Nephron (organoid): ENCODE data around the gene MMP10.
A peak's percentile ranks its signal among the peaks of the same experiment; 100 is the strongest.
"Not testable (repeated sequence)": the region's sequence is repeated elsewhere in the genome, so short reads cannot be mapped to it uniquely, and the experiment has no call there.

ENCODE experiments used
- H3K27ac Mint-ChIP-seq, 3 experiments: 2 replicates each; pipeline ENCODE4 v1.8.0; 2020; ENCODE audit warnings: mixed read lengths in 3 of 3, mild to moderate bottlenecking in 2 of 3, moderate library complexity in 1 of 3
- H3K27me3 Mint-ChIP-seq: 2 replicates; pipeline ENCODE4 v1.8.0; 2021; ENCODE audit warnings: low read depth, mild to moderate bottlenecking, moderate library complexity, mixed read lengths
- H3K36me3 Mint-ChIP-seq: 2 replicates; pipeline ENCODE4 v1.8.0; 2020; ENCODE audit warnings: low read depth, mixed read lengths
- H3K4me1 Mint-ChIP-seq: 2 replicates; pipeline ENCODE4 v1.8.0; 2020; ENCODE audit warnings: mixed read lengths
- H3K4me3 Mint-ChIP-seq, 3 experiments: 2 replicates each; pipeline ENCODE4 v1.8.0; 2020; ENCODE audit warnings: mild to moderate bottlenecking in 3 of 3, mixed read lengths in 3 of 3, moderate library complexity in 2 of 3
- H3K9me3 Mint-ChIP-seq: 2 replicates; pipeline ENCODE4 v1.8.0; 2020; ENCODE audit warnings: mixed read lengths
- TF ChIP-seq, protein P1 (sequence below), 3 experiments: fragments of 200-600 bp; sonication (generic); IDR thresholded peaks; one replicate each; pipeline ENCODE4 v1.5.0; 2021; ENCODE audit warnings: antibody characterized with exemption in 3 of 3; ENCODE audit not compliant: unreplicated experiment in 3 of 3

The MMP10 gene

DNA sequence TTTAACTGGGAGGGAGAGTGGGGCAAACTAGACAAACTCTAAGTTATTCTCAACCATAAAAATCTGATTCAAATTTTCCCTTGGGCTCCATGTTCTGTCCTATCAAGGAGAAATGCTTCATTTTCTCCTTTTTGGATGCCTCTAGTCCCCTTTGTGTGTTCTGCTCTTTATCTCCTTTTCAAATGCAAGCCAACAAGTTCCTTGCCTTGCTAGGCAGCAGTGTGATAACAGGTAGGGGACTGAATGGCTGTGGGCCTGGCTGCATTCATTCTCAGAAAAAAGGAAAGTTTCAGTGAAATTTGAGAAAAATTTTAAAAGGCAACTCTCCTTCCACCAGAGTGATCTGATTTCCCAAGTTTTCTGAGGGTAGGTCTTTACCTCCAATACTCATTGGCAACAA lies 28.8 kb downstream of the MMP10 start:
- no peaks in the 10 kb centered on the region for H3K4me1 Mint-ChIP-seq
- H3K36me3 Mint-ChIP-seq, result peaks cover 5% of the 10 kb centered on the region
- no peak overlapping the region for H3K4me3 Mint-ChIP-seq
- TF ChIP-seq, protein P1, sequence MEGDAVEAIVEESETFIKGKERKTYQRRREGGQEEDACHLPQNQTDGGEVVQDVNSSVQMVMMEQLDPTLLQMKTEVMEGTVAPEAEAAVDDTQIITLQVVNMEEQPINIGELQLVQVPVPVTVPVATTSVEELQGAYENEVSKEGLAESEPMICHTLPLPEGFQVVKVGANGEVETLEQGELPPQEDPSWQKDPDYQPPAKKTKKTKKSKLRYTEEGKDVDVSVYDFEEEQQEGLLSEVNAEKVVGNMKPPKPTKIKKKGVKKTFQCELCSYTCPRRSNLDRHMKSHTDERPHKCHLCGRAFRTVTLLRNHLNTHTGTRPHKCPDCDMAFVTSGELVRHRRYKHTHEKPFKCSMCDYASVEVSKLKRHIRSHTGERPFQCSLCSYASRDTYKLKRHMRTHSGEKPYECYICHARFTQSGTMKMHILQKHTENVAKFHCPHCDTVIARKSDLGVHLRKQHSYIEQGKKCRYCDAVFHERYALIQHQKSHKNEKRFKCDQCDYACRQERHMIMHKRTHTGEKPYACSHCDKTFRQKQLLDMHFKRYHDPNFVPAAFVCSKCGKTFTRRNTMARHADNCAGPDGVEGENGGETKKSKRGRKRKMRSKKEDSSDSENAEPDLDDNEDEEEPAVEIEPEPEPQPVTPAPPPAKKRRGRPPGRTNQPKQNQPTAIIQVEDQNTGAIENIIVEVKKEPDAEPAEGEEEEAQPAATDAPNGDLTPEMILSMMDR (IDR thresholded peaks at IDR 0.05; ENCODE audit: unreplicated experiment in 3 of 3), result no peak
- peaks cover 14% of the 10 kb centered on the region for H3K9me3 Mint-ChIP-seq
- no peak overlapping the region for H3K27ac Mint-ChIP-seq
- no peaks in the 10 kb centered on the region for H3K27me3 Mint-ChIP-seq

DNA sequence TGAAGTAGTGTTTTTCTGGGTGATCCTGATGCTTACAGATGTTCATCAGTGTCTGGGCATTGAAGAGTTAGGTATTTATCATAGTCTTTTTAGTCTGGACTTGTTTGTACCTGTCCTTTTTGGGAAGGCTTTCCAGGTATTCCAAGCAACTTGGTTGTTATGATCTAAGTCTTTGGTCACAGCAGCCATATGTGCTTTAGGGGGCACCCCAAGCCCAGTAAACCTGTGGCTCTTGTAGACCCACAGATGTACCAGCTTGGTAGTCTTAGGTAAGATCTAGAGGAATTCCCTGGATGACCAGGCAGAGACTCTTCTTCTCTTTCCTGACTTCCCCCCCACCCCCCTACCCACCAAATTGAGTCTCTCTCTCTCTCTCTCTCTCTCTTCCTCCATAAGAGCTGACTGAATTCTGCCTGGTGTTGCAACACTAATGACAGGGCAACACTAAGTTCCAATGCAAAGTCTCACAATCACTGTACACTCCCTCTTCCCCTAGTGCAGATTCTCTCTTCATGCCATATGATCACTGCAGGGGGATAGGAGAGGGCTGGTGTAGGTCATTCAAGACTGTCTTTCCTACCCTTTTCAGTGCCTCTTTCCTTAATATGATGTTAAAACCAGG lies 31.2 kb downstream of the MMP10 start:
- Mint-ChIP-seq H3K27me3 (no peaks in the 10 kb centered on the region), H3K4me1 (no peaks in the 10 kb centered on the region), H3K4me3 (no peak overlapping the region), H3K36me3 (peaks cover 5% of the 10 kb centered on the region), H3K9me3 (peaks cover 14% of the 10 kb centered on the region), H3K27ac (no peak overlapping the region)
- TF ChIP-seq, protein P1 (IDR thresholded peaks at IDR 0.05; ENCODE audit: unreplicated experiment in 3 of 3), result no peak

DNA sequence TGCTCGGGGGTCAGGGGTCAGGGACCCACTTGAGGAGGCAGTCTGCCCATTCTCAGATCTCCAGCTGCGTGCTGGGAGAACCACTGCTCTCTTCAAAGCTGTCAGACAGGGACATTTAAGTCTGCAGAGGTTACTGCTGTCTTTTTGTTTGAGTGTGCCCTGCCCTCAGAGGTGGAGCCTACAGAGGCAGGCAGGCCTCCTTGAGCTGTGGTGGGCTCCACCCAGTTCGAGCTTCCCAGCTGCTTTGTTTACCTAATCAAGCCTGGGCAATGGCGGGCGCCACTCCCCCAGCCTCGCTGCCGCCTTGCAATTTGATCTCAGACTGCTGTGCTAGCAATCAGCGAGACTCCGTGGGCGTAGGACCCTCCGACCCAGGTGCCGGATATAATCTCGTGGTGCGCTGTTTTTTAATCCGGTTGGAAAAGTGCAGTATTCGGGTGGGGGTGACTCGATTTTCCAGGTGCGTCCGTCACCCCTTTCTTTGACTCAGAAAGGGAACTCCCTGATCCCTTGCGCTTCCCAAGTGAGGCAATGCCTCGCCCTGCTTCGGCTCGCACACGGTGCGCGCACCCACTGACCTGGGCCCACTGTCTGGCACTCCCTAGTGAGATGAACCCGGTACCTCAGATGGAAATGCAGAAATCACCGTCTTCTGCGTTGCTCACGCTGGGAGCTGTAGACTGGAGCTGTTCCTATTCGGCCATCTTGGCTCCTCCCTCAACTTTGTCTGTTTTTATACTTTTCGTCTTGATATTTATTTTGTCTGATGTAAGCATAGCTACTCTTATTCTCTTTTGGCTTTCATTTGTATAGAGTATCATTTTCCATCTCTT lies 33.5 kb downstream of the MMP10 start:
- peaks cover 14% of the 10 kb centered on the region for H3K9me3 Mint-ChIP-seq
- H3K27ac Mint-ChIP-seq, result peak overlapping the region in 1 of 3 experiments; percentile 44
- H3K4me3 Mint-ChIP-seq, result peak overlapping the region; percentile 16 to 60 (median 44)

DNA sequence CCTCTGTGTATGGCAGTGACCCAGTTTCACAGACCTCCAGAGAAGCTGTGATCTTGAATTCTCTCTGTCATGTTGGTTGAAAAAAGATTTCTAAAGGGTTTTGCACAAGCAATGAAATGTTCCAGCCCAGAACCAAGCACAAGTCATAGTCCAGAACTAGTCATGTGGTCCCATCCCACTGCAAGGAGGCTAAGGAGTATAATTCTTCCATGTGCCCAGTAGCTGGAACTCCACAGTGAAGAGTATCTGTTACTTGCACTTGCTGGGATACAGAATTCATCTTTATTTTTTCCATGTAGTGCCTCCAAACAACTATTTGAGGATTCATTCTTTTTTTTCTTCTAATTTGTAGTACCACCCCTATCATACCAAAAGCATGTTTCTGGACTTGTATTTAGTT lies 45.8 kb downstream of the MMP10 start:
- Mint-ChIP-seq H3K4me1 (no peaks in the 10 kb centered on the region), H3K27me3 (no peaks in the 10 kb centered on the region), H3K27ac (no peak overlapping the region), H3K9me3 (peaks cover 8% of the 10 kb centered on the region), H3K4me3 (no peak overlapping the region), H3K36me3 (no peaks in the 10 kb centered on the region)
- TF ChIP-seq, protein P1 (IDR thresholded peaks at IDR 0.05; ENCODE audit: unreplicated experiment in 3 of 3), result no peak

More for the DNA sequence above, 33.5 kb downstream of the MMP10 start:
- not testable (repeated sequence) for H3K4me1 Mint-ChIP-seq, H3K36me3 Mint-ChIP-seq, H3K27me3 Mint-ChIP-seq

DNA sequence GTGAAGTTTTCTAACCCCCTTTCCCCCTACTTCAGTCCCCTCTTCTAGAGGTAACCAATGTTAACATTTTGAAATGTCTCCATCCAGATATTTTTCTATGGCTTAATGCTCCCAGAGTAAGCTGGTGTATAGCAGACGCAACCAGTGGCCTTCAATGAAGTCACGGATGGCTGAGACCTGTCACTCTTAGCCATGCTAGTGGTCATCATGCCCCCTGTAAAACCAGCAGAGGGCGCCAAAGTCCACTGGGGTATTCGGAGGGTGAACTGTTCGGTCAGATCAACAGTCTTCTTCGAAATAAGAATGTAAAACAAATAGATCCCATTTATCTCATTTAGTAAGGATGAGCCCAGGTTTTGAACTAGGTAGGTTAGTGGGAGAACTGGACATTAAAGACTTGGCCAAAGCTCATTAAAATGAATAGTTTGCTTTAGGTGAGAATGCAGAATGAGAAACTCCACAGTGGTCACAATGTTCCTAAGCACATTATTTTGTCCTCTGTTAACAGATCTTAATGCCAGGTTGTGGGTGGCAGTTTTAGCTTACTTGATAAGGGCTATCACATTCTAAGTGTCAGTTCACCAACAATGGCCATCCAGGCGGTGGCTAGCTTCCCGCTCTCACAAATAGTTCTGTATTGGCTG lies 47.1 kb downstream of the MMP10 start:
- Mint-ChIP-seq H3K9me3 (peaks cover 3% of the 10 kb centered on the region), H3K27me3 (no peaks in the 10 kb centered on the region), H3K4me1 (no peaks in the 10 kb centered on the region), H3K36me3 (no peaks in the 10 kb centered on the region), H3K4me3 (no peak overlapping the region), H3K27ac (no peak overlapping the region)
- TF ChIP-seq, protein P1 (IDR thresholded peaks at IDR 0.05; ENCODE audit: unreplicated experiment in 3 of 3), result peak in 1 of 3 experiments; percentile 18

DNA sequence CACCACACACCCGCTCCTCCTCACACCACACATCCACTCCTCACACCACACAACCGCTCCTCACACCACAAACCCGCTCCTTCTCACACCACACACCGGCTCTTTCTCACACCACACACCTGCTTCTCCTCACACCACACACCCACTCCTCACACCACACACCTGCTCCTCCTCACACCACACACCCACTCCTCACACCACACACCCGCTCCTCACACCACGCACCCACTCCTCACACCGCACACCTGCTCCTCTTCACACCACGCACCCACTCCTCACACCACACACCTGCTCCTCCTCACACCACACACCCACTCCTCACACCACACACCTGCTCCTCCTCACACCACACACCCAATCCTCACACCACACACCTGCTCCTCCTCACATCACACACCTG lies 49.5 kb downstream of the MMP10 start:
- H3K4me3 Mint-ChIP-seq, H3K27me3 Mint-ChIP-seq, H3K4me1 Mint-ChIP-seq, H3K36me3 Mint-ChIP-seq, H3K27ac Mint-ChIP-seq, H3K9me3 Mint-ChIP-seq: not testable (repeated sequence)
